ENCODE measurements around the gene ACSL3.

The ACSL3 gene

DNA sequence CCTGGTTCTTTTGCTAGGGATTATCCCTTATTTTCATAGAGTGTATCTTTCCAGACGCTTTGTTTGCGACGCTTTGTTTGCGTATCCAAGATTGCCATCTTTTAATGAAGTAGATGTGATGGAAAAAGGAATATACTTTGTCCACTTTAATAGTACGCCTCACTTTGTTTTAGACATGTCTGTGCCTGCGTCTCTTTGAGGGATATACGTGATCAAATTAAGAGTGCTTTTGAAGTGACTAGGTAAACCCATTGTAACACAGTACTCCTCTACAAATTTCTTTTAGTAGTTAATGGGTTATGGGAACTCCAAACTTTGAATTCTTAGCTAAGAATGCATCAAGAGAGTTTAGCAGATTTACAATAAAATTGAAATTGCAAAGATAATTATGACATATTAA, 27.9 kb downstream of the ACSL3 start:
- peaks cover 27% of the 10 kb centered on the region for H3K4me1 ChIP-seq (ENCODE audit: control insufficient read depth, insufficient read depth, low read length)
- no peaks in the 10 kb centered on the region for H3K9me3 ChIP-seq (ENCODE audit: control insufficient read depth, low read length)
- no peaks in the 10 kb centered on the region for H3K27me3 ChIP-seq (ENCODE audit: control insufficient read depth, insufficient read depth, low read length)
- no peak overlapping the region for H3K9ac ChIP-seq (ENCODE audit: low read length)
- no peaks in the 10 kb centered on the region for H3K36me3 ChIP-seq (ENCODE audit: control insufficient read depth, insufficient read depth, low read length)
- H3K4me3 ChIP-seq (ENCODE audit: low read length): no peak overlapping the region

DNA sequence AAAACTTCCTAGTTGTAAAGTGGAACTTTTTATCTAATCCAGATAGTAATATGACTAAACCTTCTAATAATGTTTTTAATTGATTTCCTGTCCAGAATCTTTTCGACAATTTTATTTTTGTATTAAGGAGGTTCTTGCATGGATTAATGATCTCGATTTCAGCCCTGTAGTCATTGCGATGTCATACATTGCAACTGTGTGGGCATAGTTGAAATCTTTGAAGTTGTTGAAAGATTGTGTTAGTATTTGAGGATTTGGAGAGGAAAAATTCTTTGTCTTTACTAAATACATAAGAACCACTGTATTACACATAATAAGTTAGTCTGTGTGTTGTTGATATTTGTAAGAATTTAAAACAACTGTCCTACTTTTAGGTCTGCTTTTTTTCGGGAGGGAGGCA, 31.1 kb downstream of the ACSL3 start:
- no peaks in the 10 kb centered on the region for H3K27me3 ChIP-seq (ENCODE audit: control insufficient read depth, insufficient read depth, low read length)
- no peak overlapping the region for H3K9ac ChIP-seq (ENCODE audit: low read length)
- H3K36me3 ChIP-seq (ENCODE audit: control insufficient read depth, insufficient read depth, low read length): no peaks in the 10 kb centered on the region
- no peak overlapping the region for H3K4me3 ChIP-seq (ENCODE audit: low read length)
- H3K4me1 ChIP-seq (ENCODE audit: control insufficient read depth, insufficient read depth, low read length): peaks cover 16% of the 10 kb centered on the region
- no peaks in the 10 kb centered on the region for H3K9me3 ChIP-seq (ENCODE audit: control insufficient read depth, low read length)

DNA sequence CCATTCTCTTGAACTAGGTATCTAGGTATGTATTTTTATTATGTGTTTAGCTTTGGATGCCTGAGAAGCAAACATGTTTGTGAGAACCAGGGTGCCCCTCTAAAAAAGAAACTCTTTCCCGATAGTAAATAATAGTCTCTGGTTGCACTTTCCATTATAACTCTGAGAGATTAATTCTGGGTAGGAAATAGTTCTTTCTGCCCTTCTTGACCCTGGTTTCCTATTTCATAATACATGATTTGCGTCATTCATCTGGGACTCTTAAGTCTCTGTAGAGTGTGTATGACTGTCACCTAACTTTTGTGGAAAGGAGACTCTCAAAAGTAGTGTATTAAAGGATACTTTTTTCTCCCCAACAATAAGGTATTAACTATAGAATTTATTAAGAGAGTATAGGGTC, 31.5 kb downstream of the ACSL3 start:
- no peak overlapping the region for H3K9ac ChIP-seq (ENCODE audit: low read length)
- peaks cover 16% of the 10 kb centered on the region for H3K4me1 ChIP-seq (ENCODE audit: control insufficient read depth, insufficient read depth, low read length)
- H3K36me3 ChIP-seq (ENCODE audit: control insufficient read depth, insufficient read depth, low read length): no peaks in the 10 kb centered on the region
- H3K27me3 ChIP-seq (ENCODE audit: control insufficient read depth, insufficient read depth, low read length): no peaks in the 10 kb centered on the region
- H3K9me3 ChIP-seq (ENCODE audit: control insufficient read depth, low read length): no peaks in the 10 kb centered on the region
- H3K4me3 ChIP-seq (ENCODE audit: low read length): no peak overlapping the region

DNA sequence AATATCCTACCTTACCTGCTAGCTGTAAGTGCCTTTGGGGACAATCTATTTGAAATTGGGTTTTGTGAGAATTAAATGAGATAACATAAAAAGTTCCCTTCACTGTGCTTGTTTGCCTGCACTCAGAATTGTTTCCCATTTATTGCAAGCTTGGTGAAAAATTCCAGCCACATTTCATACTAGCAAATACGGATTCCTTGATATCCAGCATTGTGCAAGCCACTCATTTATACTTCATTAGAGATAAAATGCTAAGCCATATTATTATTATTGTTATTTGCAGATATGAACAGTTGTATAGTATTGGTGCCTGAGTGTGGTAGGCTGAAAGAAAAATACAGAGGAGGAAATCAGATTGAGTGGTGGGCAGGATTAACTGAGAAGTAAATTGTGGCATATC, 31.9 kb downstream of the ACSL3 start:
- Histone ChIP-seq H3K9me3 (ENCODE audit: control insufficient read depth, low read length) (no peaks in the 10 kb centered on the region), H3K27me3 (ENCODE audit: control insufficient read depth, insufficient read depth, low read length) (no peaks in the 10 kb centered on the region), H3K9ac (ENCODE audit: low read length) (no peak overlapping the region), H3K4me1 (ENCODE audit: control insufficient read depth, insufficient read depth, low read length) (peaks cover 16% of the 10 kb centered on the region), H3K36me3 (ENCODE audit: control insufficient read depth, insufficient read depth, low read length) (no peaks in the 10 kb centered on the region), H3K4me3 (ENCODE audit: low read length) (no peak overlapping the region)

DNA sequence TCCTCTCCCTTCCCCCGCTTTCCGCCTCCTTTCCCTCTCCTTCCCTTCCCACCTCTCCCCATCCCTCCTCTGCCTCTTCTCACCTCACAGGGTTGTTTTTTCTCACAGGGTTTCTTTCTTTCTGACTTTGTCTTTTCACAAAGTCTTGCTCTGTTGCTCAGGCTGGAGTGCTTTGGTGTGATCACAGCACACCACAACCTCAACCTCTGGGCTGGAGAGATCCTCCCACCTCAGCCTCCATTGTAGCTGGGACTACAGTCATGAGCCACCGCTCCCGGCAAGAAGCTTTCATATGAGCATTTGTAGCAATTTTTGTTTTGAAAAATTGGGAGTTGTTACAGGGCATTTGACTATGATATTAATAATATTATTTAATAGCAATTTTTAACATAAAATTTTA, 32.9 kb downstream of the ACSL3 start:
- no peak overlapping the region for H3K4me3 ChIP-seq (ENCODE audit: low read length)
- H3K36me3 ChIP-seq (ENCODE audit: control insufficient read depth, insufficient read depth, low read length): no peaks in the 10 kb centered on the region
- no peaks in the 10 kb centered on the region for H3K27me3 ChIP-seq (ENCODE audit: control insufficient read depth, insufficient read depth, low read length)
- H3K4me1 ChIP-seq (ENCODE audit: control insufficient read depth, insufficient read depth, low read length): peaks cover 21% of the 10 kb centered on the region
- H3K9ac ChIP-seq (ENCODE audit: low read length): no peak overlapping the region
- H3K9me3 ChIP-seq (ENCODE audit: control insufficient read depth, low read length): no peaks in the 10 kb centered on the region

DNA sequence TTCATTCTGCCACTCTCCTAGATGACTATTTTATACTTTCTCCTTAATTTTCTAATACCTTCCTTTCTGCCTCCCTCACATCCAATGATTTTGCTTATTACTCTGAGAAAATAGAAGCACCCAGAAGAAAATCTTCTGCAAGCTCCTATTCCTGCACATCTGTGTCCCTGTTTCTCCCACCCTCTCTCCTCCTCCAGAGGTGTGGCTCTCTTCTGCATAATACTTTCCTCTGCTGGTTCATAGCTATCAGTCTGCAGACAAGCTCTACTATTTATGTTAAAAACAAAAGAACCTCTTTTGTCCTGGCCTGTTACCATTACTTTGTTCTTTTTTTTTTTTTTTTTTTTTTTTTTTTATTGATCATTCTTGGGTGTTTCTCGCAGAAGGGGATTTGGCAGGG, 34.3 kb downstream of the ACSL3 start:
- Histone ChIP-seq H3K4me1 (ENCODE audit: control insufficient read depth, insufficient read depth, low read length) (peaks cover 23% of the 10 kb centered on the region), H3K36me3 (ENCODE audit: control insufficient read depth, insufficient read depth, low read length) (no peaks in the 10 kb centered on the region), H3K9me3 (ENCODE audit: control insufficient read depth, low read length) (no peaks in the 10 kb centered on the region), H3K9ac (ENCODE audit: low read length) (no peak overlapping the region), H3K4me3 (ENCODE audit: low read length) (no peak overlapping the region), H3K27me3 (ENCODE audit: control insufficient read depth, insufficient read depth, low read length) (no peaks in the 10 kb centered on the region)

DNA sequence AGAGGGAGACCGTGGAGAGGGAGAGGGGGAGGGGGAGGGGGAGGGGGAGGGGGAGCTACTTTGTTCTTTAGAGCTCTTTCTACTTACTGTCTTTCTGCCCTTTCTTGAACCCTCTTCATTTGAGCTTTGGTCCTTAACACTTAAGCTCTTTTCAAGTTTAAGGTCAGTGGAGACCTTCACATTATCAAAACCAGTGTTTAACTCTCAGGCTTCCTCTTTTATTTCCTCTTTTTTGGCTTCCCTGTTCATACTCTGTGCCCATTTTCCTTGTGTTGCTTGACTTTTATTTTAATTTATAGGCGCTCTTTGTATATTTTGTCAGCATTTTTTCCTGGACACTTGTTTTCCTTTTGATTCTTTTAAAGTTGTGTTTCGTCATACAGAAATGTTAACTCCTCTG, 37.1 kb downstream of the ACSL3 start:
- Histone ChIP-seq H3K9ac (ENCODE audit: low read length) (no peak overlapping the region), H3K4me3 (ENCODE audit: low read length) (no peak overlapping the region), H3K9me3 (ENCODE audit: control insufficient read depth, low read length) (no peaks in the 10 kb centered on the region), H3K4me1 (ENCODE audit: control insufficient read depth, insufficient read depth, low read length) (peaks cover 28% of the 10 kb centered on the region), H3K36me3 (ENCODE audit: control insufficient read depth, insufficient read depth, low read length) (no peaks in the 10 kb centered on the region), H3K27me3 (ENCODE audit: control insufficient read depth, insufficient read depth, low read length) (no peaks in the 10 kb centered on the region)

DNA sequence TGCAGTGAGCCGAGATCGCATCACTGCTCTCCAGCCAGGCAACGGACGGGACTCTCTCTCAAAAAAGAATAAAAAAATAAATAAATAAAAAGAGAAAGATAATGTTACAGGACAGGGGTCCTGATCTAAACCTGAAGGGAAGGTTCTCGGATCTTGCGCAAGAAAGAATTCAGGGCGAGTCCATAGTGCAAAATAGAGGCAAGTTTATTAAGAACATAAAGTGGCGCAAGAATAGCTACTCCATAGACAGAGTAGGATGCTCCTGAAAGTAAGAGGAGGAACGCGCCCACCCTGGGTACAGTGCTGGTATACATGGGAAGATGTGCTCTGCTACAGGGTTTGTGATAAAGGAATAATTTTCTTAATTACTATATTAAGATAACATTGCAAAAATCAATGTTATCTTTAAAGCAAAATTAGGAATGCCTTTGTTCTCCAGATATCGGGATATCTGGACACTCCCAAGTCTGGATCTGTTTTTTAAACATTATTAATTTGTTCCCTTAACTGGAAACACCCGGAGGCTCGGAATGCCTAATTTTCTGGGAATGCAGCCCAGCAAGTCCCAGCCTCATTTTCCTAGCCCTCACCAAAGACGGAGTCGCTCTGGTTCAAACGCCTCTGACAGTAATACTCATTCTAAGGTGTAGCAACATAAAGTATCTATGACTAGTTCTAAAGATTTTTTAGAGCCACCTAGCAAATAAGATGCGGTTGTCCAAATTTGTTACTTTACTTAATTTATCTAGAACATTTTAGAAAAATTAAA, 38.8 kb downstream of the ACSL3 start:
- Histone ChIP-seq H3K36me3 (ENCODE audit: control insufficient read depth, insufficient read depth, low read length) (no peaks in the 10 kb centered on the region), H3K9me3 (ENCODE audit: control insufficient read depth, low read length) (no peaks in the 10 kb centered on the region), H3K9ac (ENCODE audit: low read length) (no peak overlapping the region), H3K27me3 (ENCODE audit: control insufficient read depth, insufficient read depth, low read length) (no peaks in the 10 kb centered on the region), H3K4me3 (ENCODE audit: low read length) (no peak overlapping the region), H3K4me1 (ENCODE audit: control insufficient read depth, insufficient read depth, low read length) (peaks cover 25% of the 10 kb centered on the region)

- peaks cover 25% of the 10 kb centered on the region for H3K4me1 ChIP-seq (ENCODE audit: control insufficient read depth, insufficient read depth, low read length)
Measured at GRCh38 chr2:222900354-222900753, 39.5 kb downstream of the ACSL3 start.

DNA sequence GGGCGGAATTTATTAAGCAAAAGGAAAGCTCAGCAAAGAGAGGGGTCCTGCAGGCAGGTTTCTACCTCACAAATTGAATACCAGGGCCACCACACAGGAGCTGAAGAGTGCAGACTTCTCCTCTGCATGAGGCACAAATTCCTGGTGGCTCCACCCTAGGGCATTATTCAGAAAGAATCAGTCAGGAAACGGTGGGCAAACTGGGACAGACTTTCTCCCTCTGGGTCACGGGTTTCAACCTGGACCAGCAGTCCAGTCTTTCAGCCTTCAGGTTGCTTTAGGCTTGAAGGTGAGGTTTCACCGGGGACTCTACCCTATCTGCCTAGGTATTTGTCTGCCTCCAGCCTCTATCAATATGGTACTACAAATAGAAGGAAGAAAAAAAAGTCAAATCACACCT, 41.8 kb downstream of the ACSL3 start:
- Histone ChIP-seq H3K4me3 (ENCODE audit: low read length) (no peak overlapping the region), H3K36me3 (ENCODE audit: control insufficient read depth, insufficient read depth, low read length) (no peaks in the 10 kb centered on the region), H3K4me1 (ENCODE audit: control insufficient read depth, insufficient read depth, low read length) (peaks cover 34% of the 10 kb centered on the region), H3K9me3 (ENCODE audit: control insufficient read depth, low read length) (no peaks in the 10 kb centered on the region), H3K9ac (ENCODE audit: low read length) (no peak overlapping the region), H3K27me3 (ENCODE audit: control insufficient read depth, insufficient read depth, low read length) (no peaks in the 10 kb centered on the region)

More at GRCh38 chr2:222900354-222900753, 39.5 kb downstream of the ACSL3 start:
- H3K36me3 ChIP-seq (ENCODE audit: control insufficient read depth, insufficient read depth, low read length): no peaks in the 10 kb centered on the region
- H3K9ac ChIP-seq (ENCODE audit: low read length): no peak overlapping the region
- H3K4me3 ChIP-seq (ENCODE audit: low read length): no peak overlapping the region
- H3K27me3 ChIP-seq (ENCODE audit: control insufficient read depth, insufficient read depth, low read length): no peaks in the 10 kb centered on the region
- no peaks in the 10 kb centered on the region for H3K9me3 ChIP-seq (ENCODE audit: control insufficient read depth, low read length)

- H3K36me3 ChIP-seq (ENCODE audit: control insufficient read depth, insufficient read depth, low read length): no peaks in the 10 kb centered on the region
- H3K9ac ChIP-seq (ENCODE audit: low read length): no peak overlapping the region
- H3K27me3 ChIP-seq (ENCODE audit: control insufficient read depth, insufficient read depth, low read length): no peaks in the 10 kb centered on the region
- peaks cover 36% of the 10 kb centered on the region for H3K4me1 ChIP-seq (ENCODE audit: control insufficient read depth, insufficient read depth, low read length)
- no peak overlapping the region for H3K4me3 ChIP-seq (ENCODE audit: low read length)
- H3K9me3 ChIP-seq (ENCODE audit: control insufficient read depth, low read length): no peaks in the 10 kb centered on the region
Measured at GRCh38 chr2:222903234-222904220, 42.7 kb downstream of the ACSL3 start.

GRCh38 chr2:222904557-222905258, 43.9 kb downstream of the ACSL3 start:
- Histone ChIP-seq H3K9ac (ENCODE audit: low read length) (no peak overlapping the region), H3K36me3 (ENCODE audit: control insufficient read depth, insufficient read depth, low read length) (no peaks in the 10 kb centered on the region), H3K27me3 (ENCODE audit: control insufficient read depth, insufficient read depth, low read length) (no peaks in the 10 kb centered on the region), H3K9me3 (ENCODE audit: control insufficient read depth, low read length) (no peaks in the 10 kb centered on the region), H3K4me3 (ENCODE audit: low read length) (no peak overlapping the region), H3K4me1 (ENCODE audit: control insufficient read depth, insufficient read depth, low read length) (peaks cover 36% of the 10 kb centered on the region)
